CD14-positive monocyte (primary cell): ENCODE measurements around the gene STKLD1. TPM values are rescaled to one million over a fixed set of nuclear protein-coding genes. Genes with fewer than 3 reads are reported as not detected.

Experiments used
- DNase-seq, 3 donors: peaks; one replicate each; pipeline ENCODE4 v3.0.0-alpha.2; 2011 to 2022
- H2AFZ ChIP-seq: 2 replicates; pipeline ENCODE4 v1.6.0; 2012; ENCODE audit warnings: mild to moderate bottlenecking, low read depth, low read length, inconsistent platforms; ENCODE audit not compliant: insufficient read depth, poor library complexity, severe bottlenecking
- H3K27ac ChIP-seq, 2 donors: 1 replicate in 1 of 2; 2 replicates in 1 of 2; pipeline ENCODE4 v1.5.1; 2012 to 2013; ENCODE audit warnings: low read length in 2 of 2, control low read depth in 1 of 2, inconsistent platforms in 1 of 2, low read depth in 1 of 2, mild to moderate bottlenecking in 1 of 2
- H3K27me3 ChIP-seq, 2 donors: one replicate each; pipeline versions ENCODE4 v1.6.0 to v1.6.1; 2011 to 2013; ENCODE audit warnings: low read length in 2 of 2; ENCODE audit not compliant: control insufficient read depth in 2 of 2, insufficient read depth in 2 of 2
- H3K36me3 ChIP-seq, 2 donors: replicated peaks in 1 of 2; 1 replicate in 1 of 2; 2 replicates in 1 of 2; pipeline versions ENCODE4 v1.5.1 to v1.6.1; 2012 to 2013; ENCODE audit warnings: low read length in 2 of 2, control low read depth in 1 of 2, inconsistent platforms in 1 of 2, mild to moderate bottlenecking in 1 of 2; ENCODE audit not compliant: insufficient read depth in 2 of 2, control insufficient read depth in 1 of 2
- H3K4me1 ChIP-seq, 2 donors: 1 replicate in 1 of 2; 2 replicates in 1 of 2; pipeline versions ENCODE4 v1.5.1 to v1.6.1; 2012 to 2013; ENCODE audit warnings: low read length in 2 of 2, control low read depth in 1 of 2, inconsistent platforms in 1 of 2, mild to moderate bottlenecking in 1 of 2, moderate library complexity in 1 of 2; ENCODE audit not compliant: insufficient read depth in 2 of 2, control insufficient read depth in 1 of 2
- H3K4me2 ChIP-seq: replicated peaks from 2 replicates; pipeline ENCODE3; 2012; ENCODE audit warnings: low read length, moderate library complexity, mild to moderate bottlenecking; ENCODE audit not compliant: poor library complexity, severe bottlenecking; ENCODE audit errors: extremely low read depth
- H3K4me3 ChIP-seq, 3 experiments: fragments of 200-600 bp in 1 of 3; sonication (generic) in 1 of 3; replicated peaks in 1 of 3; 1 replicate in 2 of 3; 2 replicates in 1 of 3; pipeline ENCODE4 v1.5.1; 2011 to 2013; ENCODE audit warnings: low read length in 3 of 3, mild to moderate bottlenecking in 3 of 3, control low read depth in 2 of 3, low read depth in 2 of 3, inconsistent platforms in 1 of 3, moderate library complexity in 1 of 3
- H3K79me2 ChIP-seq: 2 replicates; pipeline ENCODE4 v1.6.0; 2012; ENCODE audit warnings: mild to moderate bottlenecking, control low read depth, inconsistent platforms, low read length, moderate library complexity; ENCODE audit not compliant: insufficient read depth
- H3K9ac ChIP-seq: 2 replicates; pipeline ENCODE4 v1.6.0; 2017; ENCODE audit warnings: low read length, mild to moderate bottlenecking; ENCODE audit not compliant: insufficient read depth, poor library complexity, severe bottlenecking
- H3K9me3 ChIP-seq, 2 donors: replicated peaks in 1 of 2; 1 replicate in 1 of 2; 2 replicates in 1 of 2; pipeline versions ENCODE4 v1.5.1 to v1.6.1; 2012 to 2013; ENCODE audit warnings: low read length in 2 of 2, control low read depth in 1 of 2; ENCODE audit not compliant: control insufficient read depth in 1 of 2, insufficient read depth in 1 of 2
- H4K20me1 ChIP-seq: 2 replicates; pipeline ENCODE4 v1.6.0; 2012; ENCODE audit warnings: mild to moderate bottlenecking, low read length, control low read depth, moderate library complexity; ENCODE audit not compliant: insufficient read depth
- H3K27ac Mint-ChIP-seq, 7 donors: one replicate each; pipeline ENCODE4 v1.8.0; 2020; ENCODE audit warnings: mild to moderate bottlenecking in 7 of 7, mixed read lengths in 7 of 7, moderate library complexity in 6 of 7, inconsistent platforms in 2 of 7
- H3K27me3 Mint-ChIP-seq, 3 donors: one replicate each; pipeline ENCODE4 v1.8.0; 2021 to 2022; ENCODE audit warnings: low read depth in 3 of 3, mild to moderate bottlenecking in 3 of 3, mixed read lengths in 3 of 3, moderate library complexity in 3 of 3, inconsistent platforms in 1 of 3
- H3K36me3 Mint-ChIP-seq, 2 donors: one replicate each; pipeline ENCODE4 v1.8.0; 2020; ENCODE audit warnings: mixed read lengths in 2 of 2, inconsistent platforms in 1 of 2, mild to moderate bottlenecking in 1 of 2
- H3K4me1 Mint-ChIP-seq: one replicate; pipeline ENCODE4 v1.8.0; 2020; ENCODE audit warnings: mild to moderate bottlenecking, mixed read lengths
- H3K4me3 Mint-ChIP-seq, 2 donors: one replicate each; pipeline ENCODE4 v1.8.0; 2020; ENCODE audit warnings: mild to moderate bottlenecking in 2 of 2, mixed read lengths in 2 of 2, moderate library complexity in 1 of 2
- H3K9me3 Mint-ChIP-seq, 7 donors: one replicate each; pipeline ENCODE4 v1.8.0; 2020 to 2022; ENCODE audit warnings: mixed read lengths in 7 of 7, mild to moderate bottlenecking in 6 of 7, moderate library complexity in 6 of 7, inconsistent platforms in 2 of 7
- WGBS: methylation state at CpG from one replicate; pipeline ENCODE4 v1.1.5; 2013; ENCODE audit warnings: missing lambda C conversion rate; ENCODE audit not compliant: insufficient coverage; 5-methylcytosine and 5-hydroxymethylcytosine counted together
- intact Hi-C, 2 donors: fragments of 100-400 bp; cut with micrococcal nuclease; formaldehyde crosslinking; loops; one replicate each; pipeline versions ENCODE4 v1.15.0 to v1.15.1; 2023
- polyA plus RNA-seq, 3 donors: library from polyadenylated mRNA; depleted of rRNA in 1 of 3; unstranded in 2 of 3; stranded (reverse) in 1 of 3; fragments of 300-500 nt in 2 of 3; fragments of >200 nt in 1 of 3; fragmentation: Illumina TruSeq in 2 of 3; gene quantifications; 1 replicate in 2 of 3; 2 replicates in 1 of 3; pipeline ENCODE4 v1.2.3, GENCODE V29; 2012 to 2021
- TF ChIP-seq, protein P1 (sequence below): fragments of 200-600 bp; IDR thresholded peaks from one replicate; pipeline ENCODE4 v1.8.0; 2022; ENCODE audit warnings: antibody characterized with exemption, mild to moderate bottlenecking

STKLD1 gene
- polyA plus RNA-seq, 3 donors, result 0.27 TPM; not detected in 2

DNA sequence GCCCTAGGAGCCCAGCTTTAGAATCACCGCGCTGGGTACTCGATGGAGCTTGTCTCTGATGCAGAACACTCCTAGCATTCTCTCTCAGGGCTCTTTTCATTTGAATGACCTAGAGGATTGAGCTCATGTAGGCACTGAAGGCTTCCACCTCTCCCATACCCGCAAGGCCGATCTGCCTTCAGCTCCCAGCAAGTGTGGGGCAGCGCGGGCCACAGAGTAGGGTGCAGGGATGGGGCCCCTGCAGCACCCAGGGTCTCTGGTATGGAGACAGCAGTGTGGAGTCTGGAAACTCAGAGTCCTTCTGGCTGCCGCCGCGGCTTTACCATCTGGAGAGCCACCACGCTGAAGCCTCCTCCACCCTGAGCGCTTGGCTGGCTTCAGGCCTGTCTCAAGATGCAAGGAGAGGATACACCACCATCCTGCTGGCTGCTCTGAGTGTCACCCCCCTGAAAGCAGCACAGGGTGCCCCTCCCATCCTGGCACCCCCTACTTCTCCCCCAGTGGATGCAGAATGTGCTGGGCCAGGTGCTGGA lies 12.9 kb downstream of the STKLD1 start:
- 99% methylated on average over 7 of the region's 12 CpGs for WGBS
- intact Hi-C loops, result no loop called here
- H3K36me3 Mint-ChIP-seq, result no peaks in the 10 kb centered on the region

DNA sequence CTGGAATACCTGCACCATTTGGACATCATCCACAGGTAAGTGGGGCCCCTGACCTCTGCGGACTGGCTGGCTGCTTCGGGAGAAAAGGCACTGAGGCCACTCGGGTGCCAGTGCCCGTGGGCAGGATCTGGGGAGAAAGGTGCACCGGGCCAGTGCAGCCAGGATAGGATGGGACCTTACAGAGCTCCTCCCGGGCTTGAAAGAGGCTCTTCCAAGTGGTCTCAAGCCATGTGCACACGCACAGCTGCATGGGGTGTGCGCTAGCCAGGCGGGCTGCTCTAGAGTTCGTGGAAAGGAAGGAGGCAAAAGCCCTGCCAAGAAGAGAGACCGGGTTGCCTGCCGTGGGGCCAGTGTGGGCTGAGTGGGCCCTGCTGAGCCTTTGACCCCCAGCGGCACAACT lies 13.4 kb downstream of the STKLD1 start:
- no peaks in the 10 kb centered on the region for H3K9me3 ChIP-seq
- no peaks in the 10 kb centered on the region for H3K4me1 ChIP-seq
- no peaks in the 10 kb centered on the region for H3K4me1 Mint-ChIP-seq
- H3K4me3 Mint-ChIP-seq, result no peak overlapping the region
- intact Hi-C loops, result no loop called here
- H3K27me3 Mint-ChIP-seq, result peaks cover 4 to 12% (median 6%) of the 10 kb centered on the region in 3 donors
- H3K4me3 ChIP-seq, result no peak overlapping the region
- no peak for DNase-seq
- no peak overlapping the region for H3K9ac ChIP-seq
- no peaks in the 10 kb centered on the region for H4K20me1 ChIP-seq
- no peak overlapping the region for H3K27ac Mint-ChIP-seq
- no peaks in the 10 kb centered on the region for H3K27me3 ChIP-seq
- peaks cover 0 to 3% (median 0%) of the 10 kb centered on the region in 7 donors for H3K9me3 Mint-ChIP-seq
- H3K79me2 ChIP-seq, result no peaks in the 10 kb centered on the region
- TF ChIP-seq, protein P1, sequence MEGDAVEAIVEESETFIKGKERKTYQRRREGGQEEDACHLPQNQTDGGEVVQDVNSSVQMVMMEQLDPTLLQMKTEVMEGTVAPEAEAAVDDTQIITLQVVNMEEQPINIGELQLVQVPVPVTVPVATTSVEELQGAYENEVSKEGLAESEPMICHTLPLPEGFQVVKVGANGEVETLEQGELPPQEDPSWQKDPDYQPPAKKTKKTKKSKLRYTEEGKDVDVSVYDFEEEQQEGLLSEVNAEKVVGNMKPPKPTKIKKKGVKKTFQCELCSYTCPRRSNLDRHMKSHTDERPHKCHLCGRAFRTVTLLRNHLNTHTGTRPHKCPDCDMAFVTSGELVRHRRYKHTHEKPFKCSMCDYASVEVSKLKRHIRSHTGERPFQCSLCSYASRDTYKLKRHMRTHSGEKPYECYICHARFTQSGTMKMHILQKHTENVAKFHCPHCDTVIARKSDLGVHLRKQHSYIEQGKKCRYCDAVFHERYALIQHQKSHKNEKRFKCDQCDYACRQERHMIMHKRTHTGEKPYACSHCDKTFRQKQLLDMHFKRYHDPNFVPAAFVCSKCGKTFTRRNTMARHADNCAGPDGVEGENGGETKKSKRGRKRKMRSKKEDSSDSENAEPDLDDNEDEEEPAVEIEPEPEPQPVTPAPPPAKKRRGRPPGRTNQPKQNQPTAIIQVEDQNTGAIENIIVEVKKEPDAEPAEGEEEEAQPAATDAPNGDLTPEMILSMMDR, result no peak
- no peaks in the 10 kb centered on the region for H3K36me3 ChIP-seq
- no peak overlapping the region for H2AFZ ChIP-seq
- H3K36me3 Mint-ChIP-seq, result no peaks in the 10 kb centered on the region
- 95% methylated on average over 13 of the region's 13 CpGs for WGBS
- no peak overlapping the region for H3K27ac ChIP-seq
- H3K4me2 ChIP-seq, result no peak overlapping the region

More for the DNA sequence above, 12.9 kb downstream of the STKLD1 start:
- Histone ChIP-seq H3K4me2 (no peak overlapping the region), H3K36me3 (no peaks in the 10 kb centered on the region), H3K4me1 (no peaks in the 10 kb centered on the region), H3K27ac (no peak overlapping the region), H4K20me1 (no peaks in the 10 kb centered on the region), H3K9ac (no peak overlapping the region), H2AFZ (no peak overlapping the region), H3K4me3 (no peak overlapping the region), H3K9me3 (no peaks in the 10 kb centered on the region), H3K27me3 (no peaks in the 10 kb centered on the region), H3K79me2 (no peaks in the 10 kb centered on the region)
- Mint-ChIP-seq H3K9me3 (peaks cover 0 to 3% (median 0%) of the 10 kb centered on the region in 7 donors), H3K27me3 (peaks cover 2 to 11% (median 6%) of the 10 kb centered on the region in 3 donors), H3K4me3 (no peak overlapping the region), H3K4me1 (no peaks in the 10 kb centered on the region), H3K27ac (no peak overlapping the region)
- DNase-seq, result no peak
- TF ChIP-seq, protein P1, result no peak
